HG03095 (cell line): ENCODE measurements around the gene ADK.
"Not testable (repeated sequence)": the region's sequence is repeated elsewhere in the genome, so short reads cannot be mapped to it uniquely, and the experiment has no call there.

Source experiments
- ATAC-seq: cut with Tn5 transposase; IDR thresholded peaks from one replicate; pipeline ENCODE4 v1.9.1; 2021; ENCODE audit warnings: moderate library complexity; ENCODE audit not compliant: unreplicated experiment

ADK gene

GRCh38 chr10:74337330-74338016 lies 186.5 kb downstream of the ADK start:
- no peak for ATAC-seq

- ATAC-seq, result no peak
Measured at GRCh38 chr10:74342991-74343390, 192.0 kb downstream of the ADK start.

- ATAC-seq, result no peak
Measured at GRCh38 chr10:74343804-74344203, 192.8 kb downstream of the ADK start.

GRCh38 chr10:74344306-74344705 lies 193.3 kb downstream of the ADK start:
- no peak for ATAC-seq

GRCh38 chr10:74347522-74347921 lies 196.5 kb downstream of the ADK start:
- no peak for ATAC-seq

- ATAC-seq, result not testable (repeated sequence)
Measured at GRCh38 chr10:74353021-74353420, 202.0 kb downstream of the ADK start.

GRCh38 chr10:74361678-74362077 lies 210.7 kb downstream of the ADK start:
- no peak for ATAC-seq

GRCh38 chr10:74363727-74364126 lies 212.7 kb downstream of the ADK start:
- ATAC-seq, result no peak

GRCh38 chr10:74365109-74365508 lies 214.1 kb downstream of the ADK start:
- ATAC-seq, result no peak

GRCh38 chr10:74371696-74372095 lies 220.7 kb downstream of the ADK start:
- ATAC-seq, result no peak

GRCh38 chr10:74373059-74373458 lies 222.0 kb downstream of the ADK start:
- no peak for ATAC-seq

- no peak for ATAC-seq
Measured at GRCh38 chr10:74377476-74377875, 226.5 kb downstream of the ADK start.

- ATAC-seq, result no peak
Measured at GRCh38 chr10:74379474-74379873, 228.5 kb downstream of the ADK start.

GRCh38 chr10:74380795-74381194 lies 229.8 kb downstream of the ADK start:
- ATAC-seq, result no peak

- ATAC-seq, result no peak
Measured at GRCh38 chr10:74381291-74381853, 230.4 kb downstream of the ADK start.

- ATAC-seq, result no peak
Measured at GRCh38 chr10:74382663-74383062, 231.6 kb downstream of the ADK start.

- no peak for ATAC-seq
Measured at GRCh38 chr10:74383642-74384041, 232.6 kb downstream of the ADK start.

GRCh38 chr10:74384615-74385183 lies 233.7 kb downstream of the ADK start:
- no peak for ATAC-seq

GRCh38 chr10:74388801-74389200 lies 237.8 kb downstream of the ADK start:
- ATAC-seq, result no peak

- no peak for ATAC-seq
Measured at GRCh38 chr10:74391786-74392185, 240.8 kb downstream of the ADK start.

GRCh38 chr10:74394416-74394969 lies 243.5 kb downstream of the ADK start:
- ATAC-seq, result no peak

- ATAC-seq, result no peak
Measured at GRCh38 chr10:74400186-74400585, 249.2 kb downstream of the ADK start.
